NT2/D1 (cell line): Measurements from ENCODE around the gene ZBTB1.
"Not testable (repeated sequence)": the region's sequence is repeated elsewhere in the genome, so short reads cannot be mapped to it uniquely, and the experiment has no call there.

Source experiments
- DNase-seq: peaks from one replicate; pipeline ENCODE4 v3.0.0-alpha.2; 2011; ENCODE audit warnings: low read depth, low spot score
- H3K27me3 ChIP-seq: 2 replicates; pipeline ENCODE4 v1.6.0; 2011; ENCODE audit warnings: mild to moderate bottlenecking; ENCODE audit not compliant: insufficient read length, insufficient read depth
- H3K36me3 ChIP-seq: 2 replicates; pipeline ENCODE4 v1.6.1; 2011; ENCODE audit warnings: mild to moderate bottlenecking, low read length, mixed read lengths; ENCODE audit not compliant: insufficient read depth, insufficient read length
- H3K4me1 ChIP-seq: 2 replicates; pipeline ENCODE4 v1.5.1; 2011; ENCODE audit not compliant: insufficient read depth, insufficient read length
- H3K4me3 ChIP-seq: 2 replicates; pipeline ENCODE4 v1.5.1; 2011; ENCODE audit warnings: low read depth; ENCODE audit not compliant: insufficient read length
- H3K9ac ChIP-seq: 2 replicates; pipeline ENCODE4 v1.6.0; 2011; ENCODE audit warnings: low read depth; ENCODE audit not compliant: insufficient read length
- H3K9me3 ChIP-seq: 2 replicates; pipeline ENCODE4 v1.5.1; 2011; ENCODE audit warnings: mild to moderate bottlenecking, low read length; ENCODE audit not compliant: insufficient read depth
- SUZ12 ChIP-seq: IDR thresholded peaks from 2 replicates; pipeline ENCODE4 v1.6.1; 2011; ENCODE audit not compliant: insufficient read length, insufficient read depth; ENCODE audit errors: extremely low read depth
- YY1 ChIP-seq: IDR thresholded peaks from 2 replicates; pipeline ENCODE4 v1.6.1; 2011; ENCODE audit not compliant: insufficient read length, insufficient read depth
- ZNF274 ChIP-seq: IDR thresholded peaks from 2 replicates; pipeline ENCODE4 v1.6.1; 2011; ENCODE audit warnings: mild to moderate bottlenecking, low read depth, low read length

ZBTB1 gene

GRCh38 chr14:64507376-64508156 is 3.0 kb downstream of the ZBTB1 start:
- Histone ChIP-seq H3K27me3 (no peaks in the 10 kb centered on the region), H3K9me3 (no peaks in the 10 kb centered on the region), H3K4me1 (no peaks in the 10 kb centered on the region), H3K9ac (no peak overlapping the region), H3K36me3 (peaks cover 13% of the 10 kb centered on the region), H3K4me3 (no peak overlapping the region)
- DNase-seq, result no peak
- TF ChIP-seq SUZ12 (no peak), YY1 (no peak), ZNF274 (no peak)

DNA sequence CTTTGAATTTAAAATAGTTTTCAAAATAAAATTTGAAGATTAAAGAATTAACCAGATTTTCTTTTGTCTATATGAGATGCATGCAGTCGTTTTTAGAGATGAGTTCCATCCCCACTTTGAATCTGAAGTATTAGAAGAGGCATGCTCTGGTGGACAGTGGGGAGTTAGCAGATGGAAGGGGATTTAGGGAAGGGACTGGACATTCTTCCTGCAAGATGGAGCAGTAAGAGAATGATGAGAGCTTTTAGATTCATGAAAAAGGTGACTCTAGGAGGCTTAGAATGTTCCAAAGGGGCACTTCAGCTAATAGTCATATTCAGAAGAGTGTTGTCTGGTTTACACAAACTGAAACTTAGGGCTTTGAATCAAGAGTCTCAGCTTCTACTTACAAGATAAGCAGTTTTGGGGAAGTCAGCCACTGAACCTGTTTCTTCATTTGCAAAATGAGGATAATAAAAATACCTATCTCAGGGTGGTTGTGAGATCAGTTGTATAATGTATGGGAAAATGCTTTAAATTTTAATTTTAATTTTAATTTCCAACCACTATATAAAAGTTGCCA is 3.7 kb downstream of the ZBTB1 start:
- Histone ChIP-seq H3K9ac (no peak overlapping the region), H3K27me3 (no peaks in the 10 kb centered on the region), H3K4me1 (no peaks in the 10 kb centered on the region), H3K36me3 (peaks cover 16% of the 10 kb centered on the region), H3K4me3 (no peak overlapping the region), H3K9me3 (no peaks in the 10 kb centered on the region)
- no peak for DNase-seq
- TF ChIP-seq YY1 (no peak), SUZ12 (no peak), ZNF274 (no peak)

GRCh38 chr14:64509036-64509435 is 4.5 kb downstream of the ZBTB1 start:
- Histone ChIP-seq H3K9ac (no peak overlapping the region), H3K27me3 (no peaks in the 10 kb centered on the region), H3K4me3 (no peak overlapping the region), H3K9me3 (no peaks in the 10 kb centered on the region), H3K4me1 (no peaks in the 10 kb centered on the region), H3K36me3 (peaks cover 16% of the 10 kb centered on the region)
- TF ChIP-seq ZNF274, result no peak
- no peak for TF ChIP-seq YY1
- no peak for TF ChIP-seq SUZ12
- no peak for DNase-seq

DNA sequence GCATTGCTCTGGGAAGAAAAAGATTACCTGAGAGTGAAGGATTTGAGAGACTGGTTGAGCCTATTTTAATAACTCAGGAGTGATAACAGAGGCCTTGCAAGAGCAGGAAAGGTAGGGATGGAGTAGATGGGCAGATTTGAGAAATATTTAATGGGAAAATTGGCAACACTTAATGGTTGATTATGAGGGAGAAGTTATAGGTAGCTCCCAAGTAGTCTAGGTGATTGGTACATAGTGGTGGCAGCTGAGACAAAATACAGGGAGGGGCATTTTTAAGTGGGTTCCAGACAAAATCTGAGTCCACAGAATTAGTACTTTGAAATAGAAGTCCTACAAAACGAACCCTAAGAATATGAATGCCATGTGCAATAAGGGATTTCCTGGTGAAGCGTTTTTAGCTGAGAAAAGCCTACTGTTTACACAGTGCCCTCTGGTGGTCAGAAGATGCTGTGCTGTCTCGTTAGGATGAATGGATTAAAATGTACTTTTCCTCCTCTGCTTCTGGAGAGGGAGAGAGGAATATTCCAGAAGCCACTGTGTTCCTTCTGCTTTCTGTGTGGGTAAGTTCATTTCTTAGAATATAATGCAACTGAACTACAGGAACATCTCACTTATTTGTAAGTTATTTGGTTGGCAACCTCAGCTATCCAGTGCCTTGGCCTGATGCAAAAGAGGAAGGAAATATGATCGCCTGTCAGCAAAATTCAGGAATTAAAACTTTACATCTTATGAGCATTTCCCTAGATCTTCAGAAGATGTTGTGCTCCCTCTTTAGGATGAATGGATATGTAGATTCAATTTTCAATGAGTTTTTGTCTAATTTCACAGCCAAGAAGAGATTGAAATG is 6.5 kb downstream of the ZBTB1 start:
- H3K9me3 ChIP-seq, result no peaks in the 10 kb centered on the region
- DNase-seq, result no peak
- H3K36me3 ChIP-seq, result peaks cover 16% of the 10 kb centered on the region
- H3K4me1 ChIP-seq, result no peaks in the 10 kb centered on the region
- H3K4me3 ChIP-seq, result no peak overlapping the region
- no peaks in the 10 kb centered on the region for H3K27me3 ChIP-seq
- no peak overlapping the region for H3K9ac ChIP-seq
- TF ChIP-seq ZNF274 (no peak), SUZ12 (no peak), YY1 (no peak)

GRCh38 chr14:64513271-64513670 is 8.7 kb downstream of the ZBTB1 start:
- no peak for DNase-seq
- no peak for TF ChIP-seq SUZ12
- no peak for TF ChIP-seq ZNF274
- no peak for TF ChIP-seq YY1
- H3K36me3 ChIP-seq, result peaks cover 16% of the 10 kb centered on the region
- H3K27me3 ChIP-seq, result no peaks in the 10 kb centered on the region
- H3K9me3 ChIP-seq, result no peaks in the 10 kb centered on the region
- H3K9ac ChIP-seq, result no peak overlapping the region
- no peaks in the 10 kb centered on the region for H3K4me1 ChIP-seq
- no peak overlapping the region for H3K4me3 ChIP-seq

GRCh38 chr14:64515053-64515452 is 10.5 kb downstream of the ZBTB1 start:
- DNase-seq, result no peak
- Histone ChIP-seq H3K27me3 (no peaks in the 10 kb centered on the region), H3K4me1 (no peaks in the 10 kb centered on the region), H3K9ac (no peak overlapping the region), H3K4me3 (no peak overlapping the region), H3K36me3 (peaks cover 12% of the 10 kb centered on the region), H3K9me3 (no peaks in the 10 kb centered on the region)
- TF ChIP-seq YY1, result no peak
- TF ChIP-seq SUZ12, result no peak
- TF ChIP-seq ZNF274, result no peak

- peaks cover 15% of the 10 kb centered on the region for H3K36me3 ChIP-seq
- no peak for TF ChIP-seq ZNF274
- no peaks in the 10 kb centered on the region for H3K4me1 ChIP-seq
- H3K9me3 ChIP-seq, result no peaks in the 10 kb centered on the region
- DNase-seq, result no peak
- no peak overlapping the region for H3K4me3 ChIP-seq
- H3K27me3 ChIP-seq, result no peaks in the 10 kb centered on the region
- no peak overlapping the region for H3K9ac ChIP-seq
These were observed 12.4 kb downstream of the ZBTB1 start for GRCh38 chr14:64516969-64517368.

GRCh38 chr14:64517667-64518066 is 13.1 kb downstream of the ZBTB1 start:
- not testable (repeated sequence) for H3K4me3 ChIP-seq, H3K27me3 ChIP-seq, DNase-seq, H3K4me1 ChIP-seq, H3K9me3 ChIP-seq, H3K9ac ChIP-seq
- H3K36me3 ChIP-seq, result peaks cover 19% of the 10 kb centered on the region
